ENCODE measurements around the gene TEX261.
A peak's percentile ranks its signal among the peaks of the same experiment; 100 is the strongest.

GRCh38 chr2:70946832-70947442 is 47.7 kb downstream of the TEX261 start:
- TF ChIP-seq EZH2 (IDR thresholded peaks at IDR 0.05; ENCODE audit: insufficient read depth, low read length), result no peak
- TF ChIP-seq CTCF (IDR thresholded peaks at IDR 0.05; ENCODE audit: insufficient read depth, low read depth, low read length), result peak; percentile 88
